ENCODE results near the gene ZNF135.

ZNF135 gene

DNA sequence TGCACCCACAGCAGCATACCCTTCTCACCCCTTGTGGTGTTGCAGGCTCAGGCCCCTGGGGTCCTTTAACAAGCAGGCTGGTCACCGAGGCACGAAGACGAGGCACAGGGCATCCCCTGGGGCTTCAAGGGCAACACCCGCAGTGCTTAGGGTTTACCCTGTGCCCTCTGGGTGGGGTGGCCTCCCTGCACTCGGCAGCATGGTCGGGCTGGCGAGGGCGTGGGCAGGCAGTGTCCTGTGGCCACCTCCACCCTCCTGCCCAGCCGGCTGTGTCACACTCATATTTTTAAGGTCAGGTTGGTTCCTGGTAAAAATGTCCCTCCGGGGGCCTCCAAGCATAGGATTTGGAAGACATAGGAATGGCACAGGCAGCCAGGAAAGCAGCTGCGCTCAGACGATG is 11.4 kb upstream of the ZNF135 start:
- no peak for DNase-seq

DNA sequence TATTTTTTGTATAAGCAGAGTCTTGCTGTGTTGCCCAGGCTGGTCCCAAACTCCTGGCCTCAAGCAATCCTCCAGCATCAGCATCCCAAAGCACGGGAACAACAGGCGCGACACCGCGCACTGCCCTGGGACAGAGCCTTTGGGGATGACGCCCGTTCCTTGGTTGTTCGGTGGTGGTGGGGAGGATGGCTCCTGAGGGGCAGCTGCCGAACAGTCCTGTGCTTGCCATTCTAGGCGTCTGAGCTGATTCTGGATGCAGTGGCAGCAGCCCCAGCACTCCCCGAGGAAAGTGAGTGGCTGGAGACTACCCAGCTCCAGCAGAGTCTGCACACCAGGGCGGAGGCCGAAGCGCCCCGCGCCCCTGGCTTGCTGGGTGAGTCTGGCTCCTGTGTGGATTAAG is 6.8 kb upstream of the ZNF135 start:
- no peak for DNase-seq

DNA sequence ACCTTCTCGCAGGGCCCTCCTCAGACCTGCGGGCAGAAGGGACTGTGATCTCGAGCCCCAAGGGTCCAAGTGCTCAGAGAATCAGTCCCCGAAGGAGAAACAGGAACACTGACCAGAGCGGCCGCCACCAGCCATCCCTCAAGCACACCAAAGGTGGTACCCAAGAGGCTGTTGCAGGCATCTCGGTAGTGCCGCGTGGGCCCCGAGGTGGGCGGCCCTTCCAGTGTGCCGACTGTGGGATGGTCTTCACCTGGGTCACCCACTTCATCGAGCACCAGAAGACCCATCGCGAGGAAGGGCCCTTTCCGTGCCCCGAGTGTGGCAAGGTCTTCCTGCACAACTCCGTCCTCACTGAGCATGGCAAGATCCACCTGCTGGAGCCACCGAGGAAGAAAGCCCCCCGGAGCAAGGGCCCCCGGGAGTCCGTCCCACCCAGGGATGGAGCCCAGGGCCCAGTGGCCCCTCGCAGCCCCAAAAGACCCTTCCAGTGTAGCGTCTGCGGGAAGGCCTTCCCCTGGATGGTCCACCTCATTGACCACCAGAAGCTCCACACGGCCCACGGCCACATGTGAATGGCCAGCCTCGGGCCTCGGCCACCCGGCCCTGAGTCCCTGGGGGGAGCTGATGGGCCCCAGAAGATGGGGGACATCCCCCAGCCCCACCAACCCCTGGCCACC is 5.5 kb upstream of the ZNF135 start:
- no peak for DNase-seq

DNA sequence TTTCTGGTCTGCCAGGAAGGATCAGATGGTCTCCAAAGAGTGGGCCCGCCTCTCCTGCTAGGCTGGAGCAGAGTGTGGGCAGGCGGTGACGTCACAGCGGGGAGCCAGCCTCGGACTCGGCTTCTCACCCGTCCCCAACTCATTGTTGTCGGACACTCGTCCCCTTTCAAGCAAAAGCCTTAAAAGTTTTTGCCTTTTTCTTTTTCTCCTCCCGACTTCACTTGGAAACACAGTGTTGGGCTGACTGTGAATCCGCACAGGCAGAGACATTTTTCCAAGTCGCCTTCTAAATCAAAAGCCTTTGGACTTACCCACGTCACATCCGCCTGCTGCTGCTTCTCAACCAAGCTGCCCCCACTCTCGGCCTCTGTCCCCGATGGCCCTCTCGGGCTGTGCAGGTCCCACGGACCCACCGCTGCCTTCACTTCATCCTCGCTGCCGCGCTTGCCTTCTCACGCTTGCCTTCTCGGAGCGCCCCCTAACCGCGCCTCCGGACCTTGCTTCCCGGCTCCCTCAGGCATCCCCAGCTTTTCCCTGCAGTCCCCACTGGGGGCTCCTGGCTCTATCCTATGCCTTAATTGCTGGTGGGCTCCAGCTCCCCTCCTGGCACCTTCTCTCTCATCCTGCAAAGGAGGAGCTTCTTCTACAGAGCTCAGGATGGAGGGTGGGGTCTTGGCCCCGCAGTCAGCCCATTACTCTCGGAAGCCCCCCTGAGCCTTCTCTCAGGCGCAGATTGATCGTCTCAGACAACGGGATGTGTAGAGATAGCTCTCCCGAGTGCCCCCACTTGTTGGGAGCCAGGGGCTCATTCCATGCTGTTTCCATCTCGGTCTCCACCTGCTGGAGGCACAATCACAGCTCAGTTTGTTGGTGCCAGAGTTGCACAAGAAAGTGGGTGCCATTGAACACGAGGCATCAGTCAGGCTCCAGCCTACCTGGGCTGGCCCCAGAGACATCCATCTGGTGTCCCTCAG is 3.9 kb upstream of the ZNF135 start:
- DNase-seq = peak; percentile 4

DNA sequence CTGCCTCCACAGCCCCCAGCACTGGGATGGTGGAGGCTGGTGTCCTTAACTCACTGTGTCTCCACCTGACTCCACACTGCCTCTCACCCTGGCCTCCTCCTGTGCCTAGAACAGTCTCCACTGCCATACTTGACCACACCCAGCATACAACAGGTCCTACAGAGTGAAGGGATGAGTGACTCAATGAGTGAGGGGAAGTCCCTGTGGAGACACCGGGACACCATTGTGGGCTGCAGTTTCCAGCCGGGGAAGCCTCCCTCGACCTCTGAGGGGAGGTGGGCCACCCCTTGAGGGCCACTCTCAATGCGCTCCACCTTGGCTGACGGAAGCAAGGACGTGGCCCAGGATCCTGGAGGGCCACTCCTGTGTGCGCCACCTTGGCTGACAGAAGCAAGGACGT is 2.8 kb upstream of the ZNF135 start:
- no peak for DNase-seq

DNA sequence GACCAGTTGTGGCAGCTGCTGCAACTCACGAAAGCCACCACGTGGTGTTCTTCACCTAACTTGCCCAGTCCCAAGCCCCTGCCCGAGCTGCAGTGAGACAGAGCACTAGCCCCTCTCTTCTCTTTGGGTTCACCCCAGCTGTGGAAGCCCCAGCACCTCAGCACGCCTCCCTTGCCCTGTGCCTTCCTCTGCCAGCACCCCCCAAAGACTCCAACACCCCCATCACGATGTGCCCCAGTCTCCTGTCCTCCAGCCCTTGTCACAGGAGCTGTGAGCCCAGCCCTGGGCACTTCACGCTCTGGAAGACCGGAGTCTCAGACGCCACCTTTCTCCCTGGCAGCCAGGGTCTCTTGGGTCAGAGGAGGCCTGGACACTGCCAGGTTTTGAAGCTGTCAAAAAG is 2.2 kb upstream of the ZNF135 start:
- no peak for DNase-seq

DNA sequence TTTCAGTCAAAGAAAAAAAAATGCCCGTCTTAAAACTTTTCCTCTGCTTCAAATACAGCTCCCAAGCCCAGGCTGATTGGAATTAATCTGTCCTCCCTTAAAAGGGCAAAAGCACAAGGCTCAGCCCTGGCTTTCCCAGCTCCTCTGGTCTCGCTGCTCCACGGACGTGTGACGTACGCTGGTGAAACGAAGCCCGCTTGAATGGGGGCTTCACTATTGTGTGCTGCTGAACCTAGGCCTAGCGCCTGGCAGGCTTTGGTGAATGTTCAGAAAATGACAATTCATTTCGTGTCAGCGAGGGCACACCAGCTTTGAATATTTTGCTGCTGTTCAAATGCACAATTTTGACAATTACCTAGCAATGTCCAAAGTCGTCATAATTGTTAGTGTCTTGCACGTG is 615 bp upstream of the ZNF135 start:
- DNase-seq = no peak

DNA sequence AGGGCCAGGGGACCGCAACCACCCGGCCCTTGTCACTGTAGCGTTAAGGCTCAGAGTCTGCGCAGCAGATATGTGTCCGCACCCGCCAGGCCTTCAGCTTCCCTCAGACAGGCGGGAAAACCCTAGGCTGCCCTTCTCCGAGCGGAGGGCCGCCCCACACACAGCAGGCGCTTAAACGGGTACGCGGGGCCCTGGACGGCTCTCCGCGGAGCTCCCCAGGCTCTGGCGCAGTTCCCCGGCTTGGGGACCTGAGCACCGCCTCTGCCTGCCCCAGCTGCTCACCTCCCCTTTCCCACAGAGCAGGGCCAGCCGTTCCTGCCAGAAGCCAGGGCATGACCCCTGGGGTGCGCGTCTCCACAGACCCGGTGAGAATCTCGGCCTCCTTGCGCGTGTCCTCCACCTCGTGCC is 593 bp downstream of the ZNF135 start:
- no peak for DNase-seq

DNA sequence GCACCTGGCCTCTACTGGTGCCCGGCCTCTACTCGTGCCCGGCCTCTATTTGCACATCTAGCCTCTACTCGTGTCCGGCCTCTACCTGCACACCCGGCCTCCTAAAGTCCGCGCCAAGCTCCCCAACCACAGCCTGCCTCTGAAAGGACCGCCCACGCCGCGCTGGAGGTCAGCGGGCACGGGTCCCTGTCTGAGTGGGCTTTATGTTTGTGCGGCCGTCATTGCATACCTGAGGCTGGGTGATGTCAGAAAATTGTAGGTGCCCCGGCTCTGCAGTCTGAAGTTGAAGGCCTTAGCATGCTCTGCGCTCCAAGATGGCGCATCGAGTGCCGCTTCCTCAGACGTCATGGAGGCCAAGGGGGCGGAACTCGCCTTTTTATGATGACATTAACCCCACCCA is 1.1 kb downstream of the ZNF135 start:
- no peak for DNase-seq

DNA sequence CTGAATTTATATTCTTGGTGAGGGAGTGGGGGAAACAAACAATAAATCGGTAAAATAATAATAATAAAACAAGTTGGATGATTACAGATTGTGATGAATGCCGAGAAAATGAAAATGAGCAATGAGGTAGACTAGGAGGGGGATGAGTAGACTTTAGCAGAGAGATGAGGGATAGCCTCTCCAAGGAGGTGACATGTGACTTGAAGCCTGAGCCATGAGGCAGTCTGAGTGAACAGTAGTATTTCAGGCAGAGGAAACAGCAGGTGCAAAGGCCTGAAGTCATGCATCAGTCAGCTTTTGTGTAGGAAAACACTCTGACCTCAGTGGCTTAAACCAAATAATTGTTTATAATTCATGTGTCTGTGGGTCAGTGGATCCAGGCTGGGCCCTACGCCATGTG is 4.6 kb downstream of the ZNF135 start:
- DNase-seq = no peak

DNA sequence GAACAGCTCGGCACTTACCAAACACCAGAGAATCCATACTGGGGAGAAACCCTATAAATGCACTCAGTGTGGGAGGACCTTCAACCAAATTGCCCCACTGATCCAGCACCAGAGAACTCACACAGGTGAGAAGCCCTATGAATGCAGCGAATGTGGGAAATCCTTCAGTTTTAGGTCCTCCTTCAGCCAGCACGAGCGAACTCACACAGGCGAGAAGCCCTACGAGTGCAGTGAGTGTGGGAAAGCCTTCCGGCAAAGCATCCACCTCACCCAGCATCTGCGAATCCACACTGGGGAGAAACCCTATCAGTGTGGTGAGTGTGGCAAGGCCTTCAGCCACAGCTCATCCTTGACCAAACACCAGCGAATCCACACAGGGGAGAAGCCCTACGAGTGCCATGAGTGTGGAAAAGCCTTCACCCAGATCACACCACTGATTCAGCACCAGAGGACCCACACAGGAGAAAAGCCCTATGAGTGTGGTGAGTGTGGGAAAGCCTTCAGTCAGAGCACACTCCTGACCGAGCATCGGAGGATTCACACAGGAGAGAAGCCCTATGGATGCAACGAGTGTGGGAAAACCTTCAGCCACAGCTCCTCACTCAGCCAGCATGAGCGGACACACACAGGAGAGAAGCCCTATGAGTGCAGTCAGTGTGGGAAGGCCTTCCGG is 8.3 kb downstream of the ZNF135 start:
- no peak for DNase-seq

DNA sequence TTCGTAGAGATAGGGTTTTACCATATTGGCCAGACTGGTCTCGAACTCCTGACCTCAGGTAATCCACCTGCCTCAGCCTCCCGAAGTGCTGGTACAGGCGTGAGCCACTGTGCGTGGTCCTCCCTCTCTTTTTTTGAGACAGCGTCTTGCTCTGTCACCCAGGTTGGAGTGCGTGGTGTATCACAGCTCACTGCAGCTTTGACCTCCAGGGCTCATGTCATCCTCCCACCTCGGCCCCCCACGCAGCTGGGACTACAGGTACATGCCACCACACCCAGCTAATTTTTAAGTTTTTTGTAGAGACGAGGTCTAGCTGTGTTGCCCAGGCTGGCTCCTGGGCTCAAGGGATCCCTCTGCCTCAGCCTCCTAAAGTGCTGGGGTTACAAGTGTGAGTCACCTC is 20.7 kb downstream of the ZNF135 start:
- DNase-seq = no peak

DNA sequence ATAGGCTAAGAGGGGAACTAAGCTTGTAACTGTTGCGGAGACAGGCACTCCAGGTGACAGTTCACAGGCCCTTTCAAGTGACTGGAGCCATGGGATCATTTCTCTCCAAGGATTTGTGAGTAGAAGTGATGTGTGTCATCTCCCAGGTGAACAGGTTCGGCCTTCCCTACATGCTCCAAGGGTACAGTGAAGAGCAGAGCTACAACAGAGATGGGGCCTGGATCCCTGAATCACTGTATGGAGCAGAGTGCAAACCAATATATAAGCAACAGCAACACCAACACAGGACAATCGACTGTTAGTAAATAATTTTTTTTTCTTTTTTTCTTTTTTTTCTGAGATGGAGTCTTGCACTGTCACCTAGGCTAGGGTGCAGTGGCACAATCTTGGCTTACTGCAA is 23.9 kb downstream of the ZNF135 start:
- DNase-seq = no peak

DNA sequence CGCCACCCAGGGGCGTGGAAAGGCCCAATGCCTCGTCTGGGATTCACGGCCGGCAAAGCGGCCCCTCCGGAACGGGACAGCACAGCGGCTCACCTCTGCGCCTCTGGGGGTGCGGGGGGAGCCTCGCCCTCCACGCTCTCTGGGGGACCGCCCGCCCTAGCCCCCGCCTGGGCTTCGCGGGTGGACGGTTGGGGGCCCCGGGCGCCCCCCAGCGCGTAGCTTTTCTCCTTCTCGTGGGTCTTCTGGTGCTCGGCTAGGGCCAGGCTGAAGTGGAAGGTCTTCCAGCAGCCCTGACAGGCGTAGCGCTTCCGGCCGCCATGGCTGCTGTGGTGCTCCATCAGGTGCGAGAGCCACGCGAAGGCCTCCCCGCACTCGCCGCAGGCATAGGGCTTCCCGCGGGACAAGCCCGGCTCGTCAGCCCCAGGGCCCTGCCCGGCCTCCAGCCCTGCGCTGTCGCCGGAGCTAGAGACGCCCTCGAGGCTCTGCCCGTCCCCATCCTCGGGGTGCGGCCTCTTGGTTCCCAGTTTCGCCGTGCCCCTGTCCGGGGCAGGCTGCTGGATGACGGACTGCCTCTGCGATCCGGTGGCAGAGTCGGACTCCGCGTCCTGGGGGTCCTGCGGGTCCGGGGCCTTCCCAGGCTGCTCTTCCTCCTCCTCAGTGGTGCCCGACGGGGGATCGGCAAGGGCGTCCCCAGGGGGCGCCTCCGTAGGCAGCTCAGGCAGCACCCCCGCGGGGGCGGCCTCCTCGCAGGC is 25.7 kb downstream of the ZNF135 start:
- DNase-seq = no peak

DNA sequence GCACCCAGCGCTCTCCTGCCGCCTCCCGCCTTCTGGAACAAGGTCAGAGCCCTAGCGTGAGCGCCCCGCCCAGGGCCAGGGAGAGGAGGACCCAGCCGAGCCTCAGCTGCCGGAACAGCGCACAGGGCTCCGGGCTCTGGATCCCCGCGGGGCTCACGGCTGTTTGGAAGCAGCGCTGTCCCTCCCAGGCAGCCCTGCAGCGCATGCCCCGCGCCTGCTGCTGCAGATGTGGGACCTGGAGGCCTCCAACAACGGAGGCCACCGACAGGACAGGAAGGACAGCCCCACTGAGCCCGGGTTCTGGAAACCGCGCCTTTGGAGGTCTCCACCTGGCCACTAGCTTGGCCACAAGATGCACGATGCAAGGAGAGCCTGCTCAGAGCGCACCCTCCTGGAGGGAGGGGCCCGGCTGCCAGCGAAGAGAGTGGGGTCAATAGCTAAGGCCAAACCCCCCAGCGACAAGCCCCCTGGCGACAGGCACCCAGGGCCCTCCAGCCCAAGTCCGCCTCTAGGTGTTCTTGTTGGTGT is 26.3 kb downstream of the ZNF135 start:
- no peak for DNase-seq

DNA sequence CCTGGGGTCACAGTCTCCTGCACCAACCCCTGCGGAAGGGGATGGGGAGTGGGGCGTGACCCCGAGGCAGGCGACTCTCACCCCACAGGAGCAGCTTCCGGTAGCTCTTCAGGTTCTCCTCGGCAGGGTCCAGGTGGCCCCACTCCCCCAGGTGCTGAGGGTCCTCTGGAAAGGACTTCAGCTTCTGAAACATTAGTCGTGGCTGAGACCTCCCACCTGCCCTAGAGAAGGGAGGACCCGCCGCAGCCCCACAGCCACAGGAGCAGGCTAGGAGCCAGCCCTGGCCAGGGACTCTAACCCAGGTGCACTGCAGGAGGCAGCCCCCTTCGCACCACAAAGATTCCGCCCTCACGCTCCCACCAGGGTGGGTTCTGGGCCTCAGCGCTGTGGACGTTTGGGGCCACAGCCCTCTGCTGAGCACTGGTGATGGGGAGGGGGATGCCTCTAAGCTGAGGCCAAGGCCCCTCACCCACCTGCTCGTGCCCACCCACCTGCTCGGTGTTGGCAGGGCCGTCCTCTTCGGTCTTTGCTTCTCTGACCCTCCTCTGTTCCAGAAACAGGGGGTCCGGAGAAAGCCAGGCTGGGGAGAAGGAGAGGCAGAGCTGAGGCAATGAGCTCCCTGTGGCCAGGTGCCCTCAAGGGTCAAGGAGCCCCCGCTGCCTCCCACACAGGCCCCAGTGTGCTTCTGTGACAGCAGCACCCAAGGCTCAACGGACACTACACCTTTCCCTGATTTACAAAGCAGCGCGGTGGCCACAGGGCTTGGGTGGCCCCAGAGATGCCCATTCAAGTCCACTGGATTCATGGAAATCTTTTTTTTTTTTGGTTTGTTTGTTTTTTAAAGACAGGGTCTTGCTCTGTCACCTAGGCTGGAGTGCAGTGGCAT is 28.0 kb downstream of the ZNF135 start:
- no peak for DNase-seq

DNA sequence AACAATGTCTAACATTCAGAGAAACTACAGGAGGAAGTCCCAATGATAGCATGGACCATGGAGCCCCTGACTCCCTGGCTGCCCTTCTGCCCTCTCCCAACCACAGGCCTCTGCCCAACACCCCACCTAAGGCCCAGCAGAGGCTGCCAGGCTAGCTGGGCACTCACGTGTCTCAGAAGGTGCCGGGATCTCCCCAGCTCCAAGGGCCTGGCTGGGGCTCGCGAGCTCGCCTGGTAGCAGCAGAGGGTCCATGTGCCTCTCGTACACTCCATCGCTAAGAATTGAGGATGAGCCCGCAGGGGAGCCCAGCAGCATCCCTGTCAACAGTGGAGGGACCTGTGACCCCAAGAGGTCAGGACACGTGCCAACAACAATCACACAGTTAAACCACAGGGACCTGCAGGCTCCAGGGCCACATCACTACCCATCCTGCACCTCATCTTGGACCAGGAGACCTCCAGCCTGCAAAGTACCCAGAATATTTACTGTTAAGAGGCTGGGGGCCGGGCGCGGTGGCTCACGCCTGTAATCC is 29.5 kb downstream of the ZNF135 start:
- no peak for DNase-seq

DNA sequence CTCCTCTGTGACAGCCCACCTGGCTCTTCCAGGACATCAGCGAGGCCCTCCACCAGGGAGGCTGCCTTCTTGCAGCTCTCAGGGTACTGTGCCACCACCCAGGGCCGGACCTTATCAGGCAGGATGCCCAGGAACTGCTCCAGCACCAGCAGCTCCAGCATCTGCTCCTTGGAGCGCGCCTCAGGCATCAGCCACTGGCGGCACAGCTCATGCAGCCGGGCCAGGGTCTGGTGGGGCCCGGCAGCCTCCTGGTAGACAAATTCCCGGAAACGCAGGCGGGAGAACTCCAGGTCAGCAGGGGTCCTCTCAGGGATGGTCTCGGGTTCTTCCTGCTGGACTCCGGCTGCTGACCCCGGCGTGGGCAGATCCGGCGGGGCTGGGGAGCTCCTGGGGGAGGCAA is 30.8 kb downstream of the ZNF135 start:
- DNase-seq = no peak

DNA sequence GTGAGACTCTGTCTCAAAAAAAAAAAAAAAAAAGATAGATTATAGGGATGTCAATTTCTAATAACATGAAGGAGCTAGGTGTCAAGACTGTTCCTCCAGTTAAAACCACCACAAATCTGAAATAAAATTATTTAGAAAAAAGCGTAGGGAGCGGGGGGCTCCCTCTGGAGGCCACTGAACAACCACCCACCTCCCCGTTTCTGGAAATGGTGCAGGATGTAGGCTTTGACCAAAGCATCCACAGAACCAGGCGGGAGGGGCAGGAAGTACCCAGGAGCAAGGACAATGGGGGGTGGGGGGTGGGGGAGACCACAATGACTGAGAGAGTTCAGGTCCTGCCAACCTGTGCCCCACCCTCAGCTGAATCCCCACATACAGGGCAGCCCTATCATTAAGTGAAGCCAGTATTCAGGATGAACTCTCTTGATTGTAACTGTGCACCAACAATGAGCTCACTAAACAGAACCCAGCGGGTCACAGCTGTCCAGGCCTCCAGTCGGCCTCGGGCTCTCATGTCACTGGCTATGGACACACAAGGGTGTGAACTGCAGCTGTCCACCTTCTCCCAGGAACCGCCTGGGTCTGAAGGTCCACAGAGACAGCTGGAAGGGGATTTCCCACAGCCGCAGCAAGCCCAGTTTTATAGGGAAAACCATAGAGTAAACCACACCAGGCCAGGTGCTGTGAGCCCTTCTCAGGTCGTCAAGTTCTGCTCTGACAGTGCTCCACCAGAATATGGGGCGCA is 32.3 kb downstream of the ZNF135 start:
- no peak for DNase-seq

DNA sequence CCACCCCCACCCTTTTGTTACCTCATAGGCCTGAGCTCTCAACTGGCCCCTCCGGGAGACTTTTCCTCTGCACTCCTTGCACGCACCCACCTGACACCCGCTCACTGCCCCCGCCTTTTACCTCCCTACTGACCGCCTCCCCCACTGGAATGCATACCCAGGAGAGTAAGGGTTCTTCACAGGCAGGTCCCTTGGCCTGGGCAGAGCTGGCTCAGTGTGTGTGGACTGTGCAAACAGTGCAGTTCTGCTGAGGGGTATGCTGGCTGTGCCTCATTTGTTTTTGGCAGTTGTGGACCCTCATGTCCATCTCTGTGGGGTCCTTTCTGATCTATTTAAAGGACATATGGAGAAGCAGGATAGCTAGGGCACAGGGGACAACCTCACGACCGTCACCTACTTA is 34.0 kb downstream of the ZNF135 start:
- DNase-seq = no peak

DNA sequence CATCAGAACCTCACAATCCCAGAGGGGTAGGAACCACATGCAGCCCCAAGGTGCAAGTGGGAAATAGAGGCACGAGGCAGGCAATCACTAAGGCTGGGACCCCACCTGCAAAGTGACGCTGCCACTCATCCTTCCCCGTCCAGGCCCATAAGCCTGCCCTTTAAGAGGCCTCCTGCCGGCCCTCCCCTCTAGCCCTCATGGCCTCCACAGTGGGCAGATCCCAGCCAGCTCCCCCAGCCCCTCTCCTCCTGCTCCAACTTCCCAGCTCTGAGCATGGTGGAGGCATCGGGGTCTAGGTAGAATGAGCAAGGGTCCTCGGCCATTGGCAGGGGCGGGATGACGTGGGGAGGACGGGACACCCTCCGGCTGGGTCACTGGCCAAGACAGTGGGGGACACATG is 36.2 kb downstream of the ZNF135 start:
- DNase-seq = no peak

Measured in NCI-H774 (cell line).